Measurements from ENCODE around the gene KRT2.

The KRT2 gene

GRCh38 chr12:52698651-52699340 lies 46.8 kb upstream of the KRT2 start:
- no peak overlapping the region for H2AK5ac ChIP-seq (ENCODE audit: low read length)
- DNase-seq = no peak
- H3K23ac ChIP-seq (ENCODE audit: low read length) = no peak overlapping the region
- H3K27me3 ChIP-seq (ENCODE audit: insufficient read depth, low read length) = no peaks in the 10 kb centered on the region
- H3K36me3 ChIP-seq (ENCODE audit: control insufficient read depth in 1 of 2, insufficient read depth in 2 of 2, low read length in 2 of 2) = no peaks in the 10 kb centered on the region
- H3K79me1 ChIP-seq (ENCODE audit: low read length) = no peaks in the 10 kb centered on the region
- no peaks in the 10 kb centered on the region for H3K79me2 ChIP-seq (ENCODE audit: control insufficient read depth, insufficient read depth, low read length, poor library complexity)
- no peak overlapping the region for H3K9ac ChIP-seq (ENCODE audit: low read length)
- H3K18ac ChIP-seq (ENCODE audit: low read length) = no peak overlapping the region
- H4K12ac ChIP-seq (ENCODE audit: low read depth, low read length) = no peak overlapping the region
- no peak overlapping the region for H2BK12ac ChIP-seq (ENCODE audit: low read length)
- no peak overlapping the region for H3K14ac ChIP-seq (ENCODE audit: low read length)
- H4K91ac ChIP-seq (ENCODE audit: low read depth, low read length) = no peak overlapping the region
- H3K4me3 ChIP-seq (ENCODE audit: low read depth, low read length) = no peak overlapping the region
- no peaks in the 10 kb centered on the region for H3K4me1 ChIP-seq (ENCODE audit: control insufficient read depth in 1 of 2, insufficient read depth in 2 of 2, low read length in 2 of 2)
- no peak overlapping the region for H4K8ac ChIP-seq (ENCODE audit: low read depth, low read length)
- no peak overlapping the region for H3K4me2 ChIP-seq (ENCODE audit: low read length)
- H2BK120ac ChIP-seq (ENCODE audit: insufficient read depth, low read length, poor library complexity) = no peak overlapping the region
- no peak overlapping the region for H3K27ac ChIP-seq (ENCODE audit: low read depth, low read length)
- WGBS (ENCODE audit: extremely low coverage, insufficient coverage, insufficient read length) = no CpG with 5 or more reads among the region's 11 CpGs
- no peaks in the 10 kb centered on the region for H3K9me3 ChIP-seq (ENCODE audit: insufficient read depth, low read depth, low read length)
- no peak overlapping the region for H2AFZ ChIP-seq (ENCODE audit: insufficient read depth, low read length, poor library complexity)
- no peak overlapping the region for H3K4ac ChIP-seq (ENCODE audit: low read depth, low read length)
- H2BK5ac ChIP-seq (ENCODE audit: low read depth, low read length, poor library complexity) = no peak overlapping the region

- WGBS (ENCODE audit: extremely low coverage, insufficient coverage, insufficient read length) = no CpG with 5 or more reads among the region's 2 CpGs
These were observed 45.1 kb upstream of the KRT2 start for GRCh38 chr12:52697058-52697582.

GRCh38 chr12:52696588-52696987 lies 44.6 kb upstream of the KRT2 start:
- no peak overlapping the region for H3K4me3 ChIP-seq (ENCODE audit: low read depth, low read length)
- H3K23ac ChIP-seq (ENCODE audit: low read length) = no peak overlapping the region
- H3K14ac ChIP-seq (ENCODE audit: low read length) = no peak overlapping the region
- no peak for DNase-seq
- H3K79me2 ChIP-seq (ENCODE audit: control insufficient read depth, insufficient read depth, low read length, poor library complexity) = no peaks in the 10 kb centered on the region
- no peak overlapping the region for H3K18ac ChIP-seq (ENCODE audit: low read length)
- no peak overlapping the region for H4K91ac ChIP-seq (ENCODE audit: low read depth, low read length)
- no peaks in the 10 kb centered on the region for H3K79me1 ChIP-seq (ENCODE audit: low read length)
- peaks cover 3% of the 10 kb centered on the region for H3K27me3 ChIP-seq (ENCODE audit: insufficient read depth, low read length)
- no peak overlapping the region for H2AFZ ChIP-seq (ENCODE audit: insufficient read depth, low read length, poor library complexity)
- no peak overlapping the region for H2BK5ac ChIP-seq (ENCODE audit: low read depth, low read length, poor library complexity)
- H3K9me3 ChIP-seq (ENCODE audit: insufficient read depth, low read depth, low read length) = no peaks in the 10 kb centered on the region
- no peak overlapping the region for H3K27ac ChIP-seq (ENCODE audit: low read depth, low read length)
- H2AK5ac ChIP-seq (ENCODE audit: low read length) = no peak overlapping the region
- H3K4me1 ChIP-seq (ENCODE audit: control insufficient read depth in 1 of 2, insufficient read depth in 2 of 2, low read length in 2 of 2) = no peaks in the 10 kb centered on the region
- H4K12ac ChIP-seq (ENCODE audit: low read depth, low read length) = no peak overlapping the region
- no peak overlapping the region for H2BK12ac ChIP-seq (ENCODE audit: low read length)
- no peak overlapping the region for H2BK120ac ChIP-seq (ENCODE audit: insufficient read depth, low read length, poor library complexity)
- no CpG with 5 or more reads among the region's 3 CpGs for WGBS (ENCODE audit: extremely low coverage, insufficient coverage, insufficient read length)
- no peaks in the 10 kb centered on the region for H3K36me3 ChIP-seq (ENCODE audit: control insufficient read depth in 1 of 2, insufficient read depth in 2 of 2, low read length in 2 of 2)
- H3K4me2 ChIP-seq (ENCODE audit: low read length) = no peak overlapping the region
- no peak overlapping the region for H3K4ac ChIP-seq (ENCODE audit: low read depth, low read length)
- H3K9ac ChIP-seq (ENCODE audit: low read length) = no peak overlapping the region
- H4K8ac ChIP-seq (ENCODE audit: low read depth, low read length) = no peak overlapping the region

More at GRCh38 chr12:52697058-52697582, 45.1 kb upstream of the KRT2 start:
- no peak overlapping the region for H3K4me2 ChIP-seq (ENCODE audit: low read length)
- no peak for DNase-seq
- H2BK120ac ChIP-seq (ENCODE audit: insufficient read depth, low read length, poor library complexity) = no peak overlapping the region
- no peak overlapping the region for H3K9ac ChIP-seq (ENCODE audit: low read length)
- H3K4me3 ChIP-seq (ENCODE audit: low read depth, low read length) = no peak overlapping the region
- H4K8ac ChIP-seq (ENCODE audit: low read depth, low read length) = no peak overlapping the region
- no peak overlapping the region for H2BK5ac ChIP-seq (ENCODE audit: low read depth, low read length, poor library complexity)
- no peak overlapping the region for H2AFZ ChIP-seq (ENCODE audit: insufficient read depth, low read length, poor library complexity)
- no peaks in the 10 kb centered on the region for H3K27me3 ChIP-seq (ENCODE audit: insufficient read depth, low read length)
- no peak overlapping the region for H3K27ac ChIP-seq (ENCODE audit: low read depth, low read length)
- no peaks in the 10 kb centered on the region for H3K79me1 ChIP-seq (ENCODE audit: low read length)
- H3K79me2 ChIP-seq (ENCODE audit: control insufficient read depth, insufficient read depth, low read length, poor library complexity) = no peaks in the 10 kb centered on the region
- no peaks in the 10 kb centered on the region for H3K36me3 ChIP-seq (ENCODE audit: control insufficient read depth in 1 of 2, insufficient read depth in 2 of 2, low read length in 2 of 2)
- no peak overlapping the region for H3K18ac ChIP-seq (ENCODE audit: low read length)
- H2AK5ac ChIP-seq (ENCODE audit: low read length) = no peak overlapping the region
- no peak overlapping the region for H2BK12ac ChIP-seq (ENCODE audit: low read length)
- no peaks in the 10 kb centered on the region for H3K4me1 ChIP-seq (ENCODE audit: control insufficient read depth in 1 of 2, insufficient read depth in 2 of 2, low read length in 2 of 2)
- no peak overlapping the region for H3K14ac ChIP-seq (ENCODE audit: low read length)
- no peak overlapping the region for H3K4ac ChIP-seq (ENCODE audit: low read depth, low read length)
- H3K23ac ChIP-seq (ENCODE audit: low read length) = no peak overlapping the region
- no peak overlapping the region for H4K91ac ChIP-seq (ENCODE audit: low read depth, low read length)
- H4K12ac ChIP-seq (ENCODE audit: low read depth, low read length) = no peak overlapping the region
- H3K9me3 ChIP-seq (ENCODE audit: insufficient read depth, low read depth, low read length) = no peaks in the 10 kb centered on the region

- H2AFZ ChIP-seq (ENCODE audit: insufficient read depth, low read length, poor library complexity) = no peak overlapping the region
- no peaks in the 10 kb centered on the region for H3K9me3 ChIP-seq (ENCODE audit: insufficient read depth, low read depth, low read length)
- no peak overlapping the region for H2BK5ac ChIP-seq (ENCODE audit: low read depth, low read length, poor library complexity)
- H3K4me1 ChIP-seq (ENCODE audit: control insufficient read depth in 1 of 2, insufficient read depth in 2 of 2, low read length in 2 of 2) = peaks cover 2 to 8% of the 10 kb centered on the region in 2 experiments
- no peak overlapping the region for H4K91ac ChIP-seq (ENCODE audit: low read depth, low read length)
- no peak overlapping the region for H3K23ac ChIP-seq (ENCODE audit: low read length)
- no peak overlapping the region for H4K12ac ChIP-seq (ENCODE audit: low read depth, low read length)
- no peak overlapping the region for H2BK120ac ChIP-seq (ENCODE audit: insufficient read depth, low read length, poor library complexity)
- no peak overlapping the region for H3K4me2 ChIP-seq (ENCODE audit: low read length)
- no peak overlapping the region for H2BK12ac ChIP-seq (ENCODE audit: low read length)
- H3K4ac ChIP-seq (ENCODE audit: low read depth, low read length) = no peak overlapping the region
- no peaks in the 10 kb centered on the region for H3K79me2 ChIP-seq (ENCODE audit: control insufficient read depth, insufficient read depth, low read length, poor library complexity)
- H3K14ac ChIP-seq (ENCODE audit: low read length) = no peak overlapping the region
- no peak for DNase-seq
- H2AK5ac ChIP-seq (ENCODE audit: low read length) = no peak overlapping the region
- no peak overlapping the region for H3K18ac ChIP-seq (ENCODE audit: low read length)
- no peak overlapping the region for H3K27ac ChIP-seq (ENCODE audit: low read depth, low read length)
- no peak overlapping the region for H3K9ac ChIP-seq (ENCODE audit: low read length)
- WGBS (ENCODE audit: extremely low coverage, insufficient coverage, insufficient read length) = no CpG with 5 or more reads among the region's 3 CpGs
- no peaks in the 10 kb centered on the region for H3K36me3 ChIP-seq (ENCODE audit: control insufficient read depth in 1 of 2, insufficient read depth in 2 of 2, low read length in 2 of 2)
- no peak overlapping the region for H3K4me3 ChIP-seq (ENCODE audit: low read depth, low read length)
- H3K27me3 ChIP-seq (ENCODE audit: insufficient read depth, low read length) = peaks cover 6% of the 10 kb centered on the region
- H4K8ac ChIP-seq (ENCODE audit: low read depth, low read length) = no peak overlapping the region
- H3K79me1 ChIP-seq (ENCODE audit: low read length) = no peaks in the 10 kb centered on the region
These were observed 43.0 kb upstream of the KRT2 start for GRCh38 chr12:52695039-52695438.
